MCF 10A (cell line): ENCODE results near the gene PSMD10. TPM values are rescaled to one million over a fixed set of nuclear protein-coding genes. Genes with fewer than 3 reads are reported as not detected.

Source experiments
- BruUV-seq: library from RNA; stranded (reverse); fragments of 400-500 nt; replicated peaks from 2 replicates; lab custom pipeline; 2021; lab: Mats Ljungman, UMichigan
- CTCF ChIA-PET: fragments of 300-600 bp; sonication (Branson Sonifier 250); formaldehyde crosslinking; extraction: SDS; loops from one replicate; lab custom pipeline; 2021; ENCODE audit warnings: antibody characterized with exemption, inconsistent platforms; lab: Yijun Ruan, JAX
- POLR2A ChIA-PET: fragments of 300-600, 350-650 bp; sonication (Branson Sonifier 250); formaldehyde crosslinking; extraction: SDS; loops from one replicate; lab custom pipeline; 2020; ENCODE audit warnings: antibody characterized with exemption, inconsistent platforms; lab: Yijun Ruan, JAX
- DNase-seq: peaks from one replicate; pipeline ENCODE4 v3.0.0-alpha.2; 2018; ENCODE audit not compliant: unreplicated experiment
- H3K27ac Mint-ChIP-seq: one replicate; pipeline ENCODE4 v1.8.0; 2022; ENCODE audit warnings: mild to moderate bottlenecking, low read depth, mixed read lengths; ENCODE audit not compliant: unreplicated experiment
- H3K27me3 Mint-ChIP-seq: one replicate; pipeline ENCODE4 v1.8.0; 2022; ENCODE audit warnings: mixed read lengths; ENCODE audit not compliant: insufficient read depth, unreplicated experiment
- H3K36me3 Mint-ChIP-seq: one replicate; pipeline ENCODE4 v1.8.0; 2022; ENCODE audit warnings: mild to moderate bottlenecking, moderate library complexity, mixed read lengths; ENCODE audit not compliant: insufficient read depth, unreplicated experiment
- H3K4me1 Mint-ChIP-seq: one replicate; pipeline ENCODE4 v1.8.0; 2022; ENCODE audit warnings: mixed read lengths; ENCODE audit not compliant: insufficient read depth, unreplicated experiment
- H3K4me3 Mint-ChIP-seq: one replicate; pipeline ENCODE4 v1.8.0; 2022; ENCODE audit warnings: mild to moderate bottlenecking, moderate library complexity, mixed read lengths; ENCODE audit not compliant: unreplicated experiment
- H3K9me3 Mint-ChIP-seq: one replicate; pipeline ENCODE4 v1.8.0; 2022; ENCODE audit warnings: mixed read lengths; ENCODE audit not compliant: unreplicated experiment
- CTCF ChIP-seq: fragments of 200-600 bp; IDR thresholded peaks from one replicate; pipeline ENCODE4 v1.8.0; 2022; ENCODE audit warnings: antibody characterized with exemption, mild to moderate bottlenecking; ENCODE audit not compliant: unreplicated experiment
- intact Hi-C: fragments of 100-400 bp; cut with micrococcal nuclease; formaldehyde crosslinking; loops from 2 replicates; pipeline ENCODE4 v1.14.1; 2022
- total RNA-seq: library from RNA; stranded (reverse); gene quantifications from 2 replicates; pipeline ENCODE4 v1.2.3, GENCODE V29; 2022

PSMD10 gene
- total RNA-seq, 1 experiment from 2014 or later, result 52.6 TPM

GRCh38 chrX:108071578-108071977 is 19.8 kb downstream of the PSMD10 start:
- no TSS peak for BruUV-seq
- H3K9me3 Mint-ChIP-seq, result no peaks in the 10 kb centered on the region
- ChIA-PET CTCF (interaction anchor here (0.5 to 2.3 kb wide), 7 partner anchors 12 to 266 kb away, joined by 3 to 30 read pairs (median 4); no protein-coding TSS in a partner anchor), POLR2A (interaction anchor here (0.8 to 2.2 kb wide), 7 partner anchors 10 to 176 kb away, joined by 3 to 10 read pairs (median 7); partner anchors contain the start of genes ATG4A and PSMD10)
- peaks cover 71% of the 10 kb centered on the region for H3K27me3 Mint-ChIP-seq
- no peak overlapping the region for H3K27ac Mint-ChIP-seq
- peaks cover 6% of the 10 kb centered on the region for H3K36me3 Mint-ChIP-seq
- intact Hi-C loops, result loop anchor here (5.0 to 10.0 kb wide), 3 partner anchors 179 to 1047 kb away; no protein-coding TSS in a partner anchor
- no peak overlapping the region for H3K4me3 Mint-ChIP-seq
- H3K4me1 Mint-ChIP-seq, result peaks cover 15% of the 10 kb centered on the region
- no peak for DNase-seq
- TF ChIP-seq CTCF, result no peak

GRCh38 chrX:108070891-108071290 is 20.5 kb downstream of the PSMD10 start:
- peaks cover 6% of the 10 kb centered on the region for H3K36me3 Mint-ChIP-seq

GRCh38 chrX:108068121-108068520 is 23.2 kb downstream of the PSMD10 start:
- TF ChIP-seq CTCF, result no peak
- DNase-seq, result no peak
- Mint-ChIP-seq H3K27ac (no peak overlapping the region), H3K27me3 (peaks cover 59% of the 10 kb centered on the region), H3K9me3 (no peaks in the 10 kb centered on the region), H3K4me1 (peaks cover 15% of the 10 kb centered on the region), H3K4me3 (no peak overlapping the region), H3K36me3 (peaks cover 6% of the 10 kb centered on the region)
- ChIA-PET CTCF (interaction anchor here (1.7 kb wide), 1 partner anchor 43 kb away, joined by 3 read pairs; no protein-coding TSS in a partner anchor), POLR2A (interaction anchor here (0.6 to 2.6 kb wide), 3 partner anchors 23 to 395 kb away, joined by 3 to 9 read pairs (median 3); partner anchors contain the start of genes ATG4A and PSMD10)
- intact Hi-C loops, result no loop called here
- BruUV-seq, result no TSS peak

More at GRCh38 chrX:108070891-108071290, 20.5 kb downstream of the PSMD10 start:
- ChIA-PET CTCF (interaction anchor here (0.5 to 2.3 kb wide), 11 partner anchors 11 to 664 kb away, joined by 3 to 30 read pairs (median 3); no protein-coding TSS in a partner anchor), POLR2A (interaction anchor here (0.6 to 2.2 kb wide), 10 partner anchors 9 to 379 kb away, joined by 3 to 10 read pairs (median 6); partner anchors contain the start of genes ATG4A and PSMD10)
- H3K9me3 Mint-ChIP-seq, result no peaks in the 10 kb centered on the region
- no peak for TF ChIP-seq CTCF
- intact Hi-C loops, result loop anchor here (5.0 to 10.0 kb wide), 3 partner anchors 179 to 1046 kb away; no protein-coding TSS in a partner anchor
- H3K27me3 Mint-ChIP-seq, result peaks cover 71% of the 10 kb centered on the region
- no TSS peak for BruUV-seq
- H3K4me3 Mint-ChIP-seq, result no peak overlapping the region
- H3K27ac Mint-ChIP-seq, result no peak overlapping the region
- DNase-seq, result peak; percentile 77
- H3K4me1 Mint-ChIP-seq, result peaks cover 15% of the 10 kb centered on the region

- intact Hi-C loops, result no loop called here
- H3K9me3 Mint-ChIP-seq, result no peaks in the 10 kb centered on the region
- no peak for DNase-seq
- no TSS peak for BruUV-seq
- TF ChIP-seq CTCF, result no peak
- H3K4me1 Mint-ChIP-seq, result no peaks in the 10 kb centered on the region
- CTCF ChIA-PET, result no interaction called here
- no peak overlapping the region for H3K4me3 Mint-ChIP-seq
- H3K36me3 Mint-ChIP-seq, result peaks cover 4% of the 10 kb centered on the region
- POLR2A ChIA-PET, result no interaction called here
- H3K27me3 Mint-ChIP-seq, result peaks cover 82% of the 10 kb centered on the region
- H3K27ac Mint-ChIP-seq, result no peak overlapping the region
Measured at GRCh38 chrX:108064613-108065012, 26.7 kb downstream of the PSMD10 start.
